HL-60/S4 treated with retinoic acid at 250 ng/mL for 4 days and 3 days (cell line): ENCODE results near the gene TNNI2.

ENCODE experiments used
- in situ Hi-C: fragments of 300-500 bp; cut with MboI; formaldehyde crosslinking; loops from 2 replicates; pipeline ENCODE4 v1.7.0; 2022; ENCODE audit warnings: low sequenced_read_pairs

The TNNI2 gene

DNA sequence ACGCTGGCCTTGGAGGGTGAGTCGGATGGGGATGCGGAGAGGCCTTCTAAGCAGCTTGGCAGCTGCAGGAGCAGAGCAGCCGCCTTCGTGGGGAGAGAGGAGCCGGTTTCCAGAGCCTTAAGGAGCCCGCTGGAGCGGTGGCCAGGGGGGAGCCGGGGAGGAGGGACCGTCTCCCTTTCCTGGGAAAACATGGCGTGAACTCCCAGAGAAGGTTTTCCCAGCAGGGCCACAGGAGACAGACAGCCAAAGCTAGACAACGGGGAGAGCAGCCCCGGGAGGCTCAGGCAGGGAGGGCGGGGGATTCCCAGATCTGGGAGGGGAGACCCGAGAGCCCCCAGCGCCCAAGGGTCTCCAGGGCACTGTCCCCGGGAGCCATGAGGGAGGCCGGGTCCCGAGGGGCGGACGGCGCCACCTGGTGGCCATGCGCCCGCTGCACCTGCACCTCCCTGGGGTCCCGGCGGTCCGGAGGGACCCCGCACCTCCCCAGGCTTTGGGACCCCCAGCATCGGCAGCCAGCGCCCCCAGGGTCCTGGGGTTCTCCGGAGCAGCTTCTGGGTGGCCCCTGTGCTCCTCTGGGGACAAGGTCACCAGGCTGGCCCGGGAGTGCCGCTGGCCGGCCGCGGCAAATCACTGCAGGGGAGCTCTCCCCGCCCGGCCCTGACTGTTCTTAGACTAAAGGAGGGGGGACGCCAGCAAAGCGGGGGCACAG, 6.4 kb upstream of the TNNI2 start:
- in situ Hi-C loops, result no loop called here

DNA sequence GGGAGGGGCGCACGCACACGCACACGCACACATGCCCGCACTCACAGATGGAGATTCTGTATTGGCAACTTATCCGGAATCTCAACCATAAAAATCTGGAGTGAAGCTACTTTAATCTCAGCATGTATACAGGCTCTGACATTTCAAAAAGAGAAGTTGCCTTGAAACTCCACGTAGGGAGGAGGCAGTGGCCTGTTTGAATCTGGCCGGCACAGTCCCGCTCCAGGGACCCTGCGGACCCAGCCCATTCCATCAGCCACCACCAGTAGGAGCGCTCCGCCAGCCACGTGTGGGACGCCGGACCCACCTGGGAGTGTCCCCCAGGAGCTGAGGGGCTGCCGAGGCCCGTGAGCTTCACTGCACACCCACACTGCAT, 5.9 kb upstream of the TNNI2 start:
- in situ Hi-C loops, result no loop called here

DNA sequence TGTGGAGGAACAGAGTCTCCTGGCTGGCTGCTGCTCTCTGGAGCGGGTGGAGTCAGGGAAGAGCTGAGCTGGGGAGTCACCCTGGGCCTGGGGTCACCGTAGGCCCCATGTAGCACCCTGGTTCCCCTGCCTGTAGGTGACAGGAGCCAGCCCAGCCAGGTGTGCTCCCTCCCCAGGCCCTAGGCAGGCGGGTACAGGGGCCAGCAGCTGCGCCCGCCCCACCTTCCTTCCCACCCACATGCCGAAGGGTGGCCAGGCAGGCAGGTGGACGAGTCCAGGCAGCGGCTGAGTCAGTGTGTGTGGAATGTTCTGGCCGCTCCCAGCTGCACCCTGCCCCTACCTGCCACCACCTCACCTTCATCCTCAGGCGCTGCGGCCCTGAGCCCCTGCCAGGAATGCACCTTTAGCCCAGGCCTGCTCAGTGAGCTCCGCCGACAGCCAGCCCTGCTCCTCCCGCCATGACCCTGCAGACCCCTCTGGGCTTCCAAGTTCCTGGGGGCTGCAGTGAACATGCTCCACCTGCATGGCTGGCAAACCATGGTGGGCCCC, 4.6 kb upstream of the TNNI2 start:
- in situ Hi-C loops, result no loop called here

- in situ Hi-C loops, result no loop called here
Measured at GRCh38 chr11:1834779-1835670, 3.8 kb upstream of the TNNI2 start, which contains the start of gene SYT8. Gene SYT8, plus strand, starts transcription at chr11:1834990. Its CDS starts 116 bp downstream, at chr11:1835106.

DNA sequence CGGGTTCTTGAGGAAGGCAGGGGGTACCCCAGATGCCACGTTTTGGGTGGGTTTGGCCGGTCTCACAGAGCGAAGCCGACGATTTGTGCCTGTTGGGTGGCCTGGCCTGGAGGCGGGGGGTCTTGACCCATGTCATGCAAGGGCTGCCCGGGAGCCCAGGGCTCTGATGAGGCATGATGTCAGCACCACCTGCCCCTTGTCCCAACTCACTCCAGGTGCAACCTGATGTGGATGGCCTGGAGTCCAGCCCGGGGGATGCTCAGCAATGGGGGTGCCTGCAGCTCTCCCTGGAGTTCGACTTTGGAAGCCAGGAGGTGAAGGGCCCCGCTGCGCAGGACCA, 3.1 kb upstream of the TNNI2 start:
- in situ Hi-C loops, result no loop called here

- in situ Hi-C loops, result no loop called here
Measured at GRCh38 chr11:1836011-1836945, 2.5 kb upstream of the TNNI2 start.

DNA sequence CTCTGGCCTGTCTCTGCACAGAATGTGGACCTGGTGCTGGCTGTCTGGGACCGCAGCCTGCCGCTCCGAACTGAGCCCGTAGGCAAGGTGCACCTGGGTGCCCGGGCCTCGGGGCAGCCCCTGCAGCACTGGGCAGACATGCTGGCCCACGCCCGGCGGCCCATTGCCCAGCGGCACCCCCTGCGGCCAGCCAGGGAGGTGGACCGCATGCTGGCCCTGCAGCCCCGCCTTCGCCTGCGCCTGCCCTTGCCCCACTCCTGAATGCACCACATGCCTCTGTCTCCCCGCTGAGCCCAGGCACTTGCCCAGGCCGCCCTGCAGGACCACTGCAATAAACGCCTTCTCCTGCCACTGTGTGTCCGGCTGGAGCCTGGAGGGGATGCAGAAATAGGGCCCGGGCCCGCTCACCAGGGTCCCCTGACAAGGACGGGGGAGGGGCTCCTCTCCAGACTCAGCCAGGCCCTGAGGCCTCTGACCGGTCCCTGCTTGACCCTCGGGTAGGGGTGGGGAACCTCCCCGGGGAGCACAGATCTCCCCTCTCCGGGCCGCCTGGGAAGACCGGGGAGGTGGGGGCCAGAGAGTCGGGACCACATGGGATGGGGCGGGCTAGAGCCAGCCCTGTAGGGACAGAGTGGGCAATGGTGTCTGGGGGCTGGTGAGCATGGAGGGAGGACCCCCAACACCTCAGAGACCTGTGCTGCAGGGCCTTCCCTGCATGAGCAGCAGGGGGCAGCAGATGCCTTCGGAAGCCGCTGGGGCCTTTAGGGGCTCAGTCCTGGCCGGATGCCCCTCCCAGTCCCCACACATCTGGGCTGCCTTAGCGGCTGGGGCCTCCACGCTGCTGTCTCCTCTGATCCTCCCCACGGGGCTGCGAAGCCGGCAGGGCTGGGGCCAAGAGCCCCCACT, 1.4 kb upstream of the TNNI2 start:
- in situ Hi-C loops, result no loop called here

GRCh38 chr11:1838077-1838425, 730 bp upstream of the TNNI2 start:
- in situ Hi-C loops, result no loop called here

DNA sequence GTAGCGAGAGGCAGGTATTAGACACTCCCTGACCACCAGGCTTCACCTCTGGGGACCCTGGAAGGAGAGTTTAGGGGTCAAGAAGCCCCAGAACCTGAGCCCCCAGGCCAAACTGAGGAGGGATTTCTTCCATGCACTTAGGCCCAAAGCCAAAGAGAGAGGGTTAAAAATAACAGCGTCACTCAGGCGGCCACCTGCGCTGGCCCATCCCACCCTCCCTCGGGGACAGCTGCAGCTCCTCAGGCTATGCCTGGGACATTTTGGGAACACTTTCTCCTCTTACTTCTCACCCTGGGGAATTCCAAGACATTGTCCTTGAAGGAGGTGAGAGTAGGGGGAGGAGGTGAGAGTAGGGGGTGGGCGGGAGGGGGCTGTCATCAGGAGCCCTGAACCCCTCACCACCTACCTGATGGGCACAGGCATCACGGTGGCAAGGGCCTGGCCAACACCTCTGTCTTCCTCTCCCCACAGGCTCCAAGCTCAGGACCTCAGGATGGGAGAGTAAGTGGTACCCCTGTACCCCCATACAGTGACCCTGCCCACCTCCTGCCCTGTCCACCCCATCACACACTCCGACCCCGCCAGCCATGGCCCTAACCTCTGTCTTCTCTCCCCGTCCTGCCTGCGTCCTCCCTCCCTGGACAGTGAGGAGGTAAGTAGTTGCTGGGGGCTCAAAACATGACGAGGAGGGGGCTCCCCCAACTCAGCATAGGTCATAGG, 583 bp downstream of the TNNI2 start:
- in situ Hi-C loops, result no loop called here

GRCh38 chr11:1839924-1840779, 1.4 kb downstream of the TNNI2 start:
- in situ Hi-C loops, result no loop called here

DNA sequence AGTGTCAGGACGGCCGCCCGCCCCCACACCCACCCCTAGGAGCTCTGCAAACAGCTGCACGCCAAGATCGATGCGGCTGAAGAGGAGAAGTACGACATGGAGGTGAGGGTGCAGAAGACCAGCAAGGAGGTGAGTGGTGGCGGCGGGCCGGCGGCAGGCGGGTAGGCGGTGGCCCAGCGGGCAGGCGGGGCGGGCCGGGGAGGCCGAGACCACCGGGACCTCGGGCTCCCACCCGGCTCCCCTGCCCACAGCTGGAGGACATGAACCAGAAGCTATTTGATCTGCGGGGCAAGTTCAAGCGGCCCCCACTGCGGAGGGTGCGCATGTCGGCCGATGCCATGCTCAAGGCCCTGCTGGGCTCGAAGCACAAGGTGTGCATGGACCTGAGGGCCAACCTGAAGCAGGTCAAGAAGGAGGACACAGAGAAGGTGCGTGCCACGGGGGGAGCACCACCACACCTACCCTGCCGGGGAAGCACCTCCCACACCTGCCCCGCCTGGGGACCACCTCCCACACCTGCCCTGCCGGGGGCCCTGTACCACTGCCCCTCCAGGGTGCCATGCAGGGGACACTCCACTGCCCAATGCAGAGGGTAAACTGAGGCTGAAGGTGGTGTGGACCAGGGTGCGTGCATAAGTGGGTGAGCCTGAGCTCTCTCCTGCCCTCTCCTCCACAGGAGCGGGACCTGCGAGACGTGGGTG, 2.1 kb downstream of the TNNI2 start:
- in situ Hi-C loops, result no loop called here

DNA sequence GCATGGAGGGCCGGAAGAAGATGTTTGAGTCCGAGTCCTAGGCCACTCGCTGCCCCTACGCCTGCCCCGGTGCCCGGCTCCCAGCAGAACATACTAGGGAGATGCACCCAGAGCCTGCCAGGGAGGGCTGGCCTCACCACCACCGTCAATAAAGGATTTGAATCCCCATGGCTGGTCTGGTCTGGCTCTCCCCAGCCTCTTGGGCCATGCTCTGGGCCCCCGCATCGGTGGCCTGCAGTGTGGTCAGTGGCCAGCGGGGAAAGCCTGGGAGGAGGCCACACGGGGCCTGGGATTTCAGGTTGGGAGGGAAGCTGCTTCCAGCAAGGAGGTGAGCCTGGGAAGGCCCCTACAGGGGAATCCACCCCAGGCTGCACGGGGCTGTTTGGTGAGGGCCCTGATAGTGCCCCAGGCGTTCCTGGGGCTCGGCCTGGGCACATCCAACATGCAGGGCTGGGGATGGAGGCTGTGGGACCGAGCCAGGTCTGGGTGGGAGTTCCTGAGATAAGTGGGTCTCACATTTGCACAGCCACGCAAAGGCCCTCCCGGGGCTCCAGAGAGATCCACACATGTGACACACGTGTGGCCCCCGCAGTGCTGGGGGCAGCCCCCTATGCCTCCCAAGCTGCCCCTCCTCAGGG, 2.8 kb downstream of the TNNI2 start:
- in situ Hi-C loops, result no loop called here

DNA sequence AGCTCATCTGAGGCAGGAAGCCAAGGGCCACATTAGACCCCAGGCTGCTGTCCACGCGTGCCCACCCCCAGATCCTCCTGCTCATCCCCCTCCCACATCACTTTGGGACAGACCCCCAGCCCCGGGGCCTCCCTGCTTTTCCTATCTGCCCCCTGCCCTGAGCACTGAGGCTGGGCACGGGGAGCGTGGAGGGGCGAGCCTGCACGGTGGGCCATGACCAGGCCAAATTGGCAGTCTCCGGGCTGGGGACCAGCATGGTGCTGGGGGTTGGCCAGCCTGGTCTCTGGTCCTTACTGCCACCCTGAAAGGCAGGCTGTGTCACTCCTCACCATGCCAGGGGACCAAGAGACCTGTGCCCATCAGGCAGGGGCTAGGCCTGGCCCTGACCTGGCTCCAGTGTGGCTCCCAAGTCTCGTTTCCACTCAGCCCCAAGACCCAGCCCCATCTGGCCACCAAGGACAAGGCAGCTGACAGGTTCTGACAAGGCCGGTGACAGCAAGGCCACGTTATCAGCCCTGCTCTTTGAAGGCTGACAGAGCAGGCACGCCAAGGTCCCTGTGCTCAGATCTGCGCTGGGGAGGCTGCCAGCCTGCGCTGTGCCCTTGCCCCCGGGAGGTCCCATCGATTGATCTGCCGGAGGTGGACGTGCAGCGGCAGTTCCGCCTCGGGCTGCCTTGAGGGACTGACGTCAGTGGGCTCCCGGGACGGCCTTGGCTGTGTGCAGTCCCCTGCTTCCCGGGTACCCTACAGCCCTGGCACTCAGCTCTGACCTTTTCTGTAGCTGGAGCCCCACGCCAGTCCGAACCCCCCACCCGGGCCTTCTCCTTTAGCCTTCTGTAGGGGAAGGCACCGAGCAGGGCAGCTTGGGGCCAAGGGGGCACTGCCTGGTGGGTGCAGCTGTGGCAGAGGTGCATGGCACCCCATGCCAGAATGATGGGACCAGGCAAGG, 3.6 kb downstream of the TNNI2 start:
- in situ Hi-C loops, result no loop called here

DNA sequence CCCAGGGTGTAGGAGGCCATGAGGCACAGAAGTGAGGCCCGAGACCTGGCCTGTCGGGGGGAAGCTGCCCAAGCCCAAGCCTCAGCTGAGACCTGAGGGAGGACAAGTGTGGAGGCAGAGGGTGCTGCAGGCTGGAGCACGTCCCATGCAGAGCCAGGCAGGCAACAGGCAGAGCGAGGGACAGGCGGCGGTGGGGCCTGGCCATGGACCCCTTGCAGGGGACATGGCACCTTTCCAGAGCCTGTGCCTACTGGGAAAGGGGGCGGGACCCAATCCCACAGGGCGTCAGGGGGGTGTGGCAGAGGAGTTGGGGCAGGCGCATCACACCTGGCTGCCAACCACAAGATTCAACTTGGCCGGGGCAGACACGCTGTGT, 4.3 kb downstream of the TNNI2 start:
- in situ Hi-C loops, result no loop called here

GRCh38 chr11:1843796-1844195, 5.0 kb downstream of the TNNI2 start:
- in situ Hi-C loops, result no loop called here
